ENCODE data around the gene XYLT2. TPM values are rescaled to one million over a fixed set of nuclear protein-coding genes. Genes with fewer than 3 reads are reported as not detected.

Gene XYLT2
- total and polyA plus RNA-seq, 10 of the 15 experiments (the other 5 are each of a cell fraction or from before 2014, with no cell fraction given) = 0.82 to 20.6 (median 13.0) TPM

- Histone ChIP-seq H3K4me1 (ENCODE audit: control insufficient read depth, insufficient read depth, low read length) (no peaks in the 10 kb centered on the region), H3K4me2 (ENCODE audit: control insufficient read depth, insufficient read depth) (no peak overlapping the region), H3K27me3 (replicated peaks in 1 of 2; ENCODE audit: control insufficient read depth in 2 of 2, insufficient read depth in 2 of 2, low read length in 1 of 2) (no peaks in the 10 kb centered on the region), H4K20me1 (ENCODE audit: control insufficient read depth, insufficient read depth) (no peaks in the 10 kb centered on the region), H3K9me3 (replicated peaks; ENCODE audit: control insufficient read depth, insufficient read depth, low read length) (no peaks in the 10 kb centered on the region; the same call in 2 of the 3 replicates), H3K36me3 (ENCODE audit: control insufficient read depth in 2 of 2, insufficient read depth in 2 of 2, low read length in 1 of 2) (no peaks in the 10 kb centered on the region), H3K27ac (ENCODE audit: control insufficient read depth, insufficient read depth) (no peak overlapping the region), H2AFZ (ENCODE audit: control insufficient read depth, low read depth, low read length) (no peak overlapping the region), H3K9ac (ENCODE audit: control insufficient read depth, insufficient read depth, low read length) (no peak overlapping the region), H3K79me2 (ENCODE audit: control insufficient read depth, insufficient read depth, low read length) (no peaks in the 10 kb centered on the region), H3K4me3 (no peak overlapping the region)
- BruUV-seq (replicated peaks) = no TSS peak
- no peak for ATAC-seq
- CTCF ChIA-PET = interaction anchor here (0.5 to 1.8 kb wide), 2 partner anchors 9 to 24 kb away, joined by 3 to 4 read pairs; no protein-coding TSS in a partner anchor
- SMC1A ChIA-PET (ENCODE audit: uncharacterized antibody, unreplicated experiment) = no interaction called here
- WGBS (ENCODE audit: insufficient coverage, insufficient replicate concordance, low lambda C conversion rate, missing lambda C conversion rate) = 40% methylated on average over 2 of the region's 2 CpGs
- in situ Hi-C loops (cut with MboI) = no loop called here
- DNase-seq (ENCODE audit: low read depth, low spot score) = no peak
- POLR2A ChIA-PET = interaction anchor here (1.6 kb wide), 1 partner anchor 20 kb away, joined by 3 read pairs; no protein-coding TSS in a partner anchor
- RAD21 ChIA-PET (ENCODE audit: unreplicated experiment) = no interaction called here
- TF ChIP-seq ELK1 (IDR thresholded peaks at IDR 0.05; ENCODE audit: low read depth, low read length) = no peak
- TF ChIP-seq RB1 (IDR thresholded peaks at IDR 0.05; ENCODE audit: borderline replicate concordance) = no peak
- no peak for TF ChIP-seq PBX3 (IDR thresholded peaks at IDR 0.05; ENCODE audit: insufficient replicate concordance, low read depth, low read length)
- TF ChIP-seq NBN (IDR thresholded peaks at IDR 0.05) = no peak
- no peak for TF ChIP-seq SREBF2 (IDR thresholded peaks at IDR 0.05; ENCODE audit: low read length)
- no peak for TF ChIP-seq LARP7 (IDR thresholded peaks at IDR 0.05)
- TF ChIP-seq ZSCAN29 (IDR thresholded peaks at IDR 0.05) = no peak
- no peak for FAIRE-seq
- intact Hi-C loops (cut with micrococcal nuclease; ENCODE audit: unreplicated experiment) = no loop called here
Measured at GRCh38 chr17:50337956-50338355, 8.0 kb upstream of the XYLT2 start.

Data from GM12878 (cell line).